ENCODE data around the gene PLEKHA5. TPM values are rescaled to one million over a fixed set of nuclear protein-coding genes. Genes with fewer than 3 reads are reported as not detected.
A peak's percentile ranks its signal among the peaks of the same experiment; 100 is the strongest.

Gene PLEKHA5
- total RNA-seq (10 to 100 TPM; 26.6 to 88.5 TPM), polyA plus RNA-seq (10 to 100 TPM in 1 of 2 donors, 1 to 10 TPM in 1; 4.9 to 15.3 TPM)
- long read RNA-seq, donor 1, partial matches to known transcripts = 9 of 9 reads
- long read RNA-seq, donor 1, other reads (novel, unspliced or antisense) = 0 of 9 reads
- long read RNA-seq, donor 2 = 0 reads
- long read RNA-seq, donor 3 = 0 reads
- long read RNA-seq, donor 4 = 0 reads
- long read RNA-seq, donor 5, partial matches to known transcripts = 6 of 7 reads
- long read RNA-seq, donor 5, other reads (novel, unspliced or antisense) = 0 of 7 reads

GRCh38 chr12:19129486-19130223 is at the start of gene PLEKHA5:
TSS of gene PLEKHA5 (plus strand) at chr12:19129733. CDS start at chr12:19129800, 67 bp downstream.
- 0 to 1% methylated on average over 64 to 103 of the region's 103 CpGs for WGBS, 2 donors
- Histone ChIP-seq H3K9me3 (ENCODE audit: control insufficient read depth in 4 of 4, insufficient read depth in 3 of 4, low read length in 3 of 4) (peaks cover 0 to 9% (median 1%) of the 10 kb centered on the region in 4 donors), H3K9ac (ENCODE audit: insufficient read depth in 1 of 2, low read length in 2 of 2) (peak within 1 kb of the TSS; percentile 50 to 96), H3K4me3 (peak within 1 kb of the TSS; percentile 92), H3K27me3 (ENCODE audit: control insufficient read depth in 3 of 3, insufficient read depth in 3 of 3, low read length in 2 of 3) (no peaks in the 10 kb centered on the region), H3K27ac (ENCODE audit: low read depth in 1 of 2, low read length in 1 of 2) (peak within 1 kb of the TSS; percentile 83 to 89), H3K4me1 (ENCODE audit: control insufficient read depth in 5 of 5, insufficient read depth in 5 of 5, low read length in 5 of 5) (peaks cover 0 to 10% (median 0%) of the 10 kb centered on the region in 5 donors), H3K36me3 (ENCODE audit: control insufficient read depth in 4 of 4, insufficient read depth in 4 of 4, low read length in 4 of 4) (no peaks in the 10 kb centered on the region)
- DNase-seq (peak in 2 of 3 donors; percentile 87 to 91), ATAC-seq (ENCODE audit: insufficient read depth, low FRiP score) (peak; percentile 86)
- no peak for TF ChIP-seq CTCF (IDR thresholded peaks at IDR 0.05; ENCODE audit: control extremely low read depth, extremely low read depth)

- DNase-seq (no peak), ATAC-seq (ENCODE audit: insufficient read depth, low FRiP score) (no peak)
- Histone ChIP-seq H3K4me1 (ENCODE audit: control insufficient read depth in 5 of 5, insufficient read depth in 5 of 5, low read length in 5 of 5) (no peaks in the 10 kb centered on the region), H3K27ac (ENCODE audit: low read depth in 1 of 2, low read length in 1 of 2) (no peak overlapping the region), H3K36me3 (ENCODE audit: control insufficient read depth in 4 of 4, insufficient read depth in 4 of 4, low read length in 4 of 4) (no peaks in the 10 kb centered on the region), H3K9ac (ENCODE audit: insufficient read depth in 1 of 2, low read length in 2 of 2) (no peak overlapping the region), H3K27me3 (ENCODE audit: control insufficient read depth in 3 of 3, insufficient read depth in 3 of 3, low read length in 2 of 3) (no peaks in the 10 kb centered on the region), H3K9me3 (ENCODE audit: control insufficient read depth in 4 of 4, insufficient read depth in 3 of 4, low read length in 3 of 4) (no peaks in the 10 kb centered on the region), H3K4me3 (no peak overlapping the region)
- TF ChIP-seq CTCF (IDR thresholded peaks at IDR 0.05; ENCODE audit: control extremely low read depth, extremely low read depth) = no peak
- WGBS, 2 donors = 81 to 90% methylated on average over 2 of the region's 2 CpGs
Measured at GRCh38 chr12:19080918-19081317, 48.6 kb upstream of the PLEKHA5 start.

- no peak overlapping the region for H3K9ac ChIP-seq (ENCODE audit: insufficient read depth in 1 of 2, low read length in 2 of 2)
- no peak for DNase-seq
- 89 to 92% methylated on average over 7 of the region's 7 CpGs for WGBS, 2 donors
- no peak overlapping the region for H3K4me3 ChIP-seq
- H3K27me3 ChIP-seq (ENCODE audit: control insufficient read depth in 3 of 3, insufficient read depth in 3 of 3, low read length in 2 of 3) = no peaks in the 10 kb centered on the region
- no peaks in the 10 kb centered on the region for H3K4me1 ChIP-seq (ENCODE audit: control insufficient read depth in 5 of 5, insufficient read depth in 5 of 5, low read length in 5 of 5)
- TF ChIP-seq CTCF (IDR thresholded peaks at IDR 0.05; ENCODE audit: control extremely low read depth, extremely low read depth) = no peak
- H3K36me3 ChIP-seq (ENCODE audit: control insufficient read depth in 4 of 4, insufficient read depth in 4 of 4, low read length in 4 of 4) = no peaks in the 10 kb centered on the region
- no peaks in the 10 kb centered on the region for H3K9me3 ChIP-seq (ENCODE audit: control insufficient read depth in 4 of 4, insufficient read depth in 3 of 4, low read length in 3 of 4)
- no peak overlapping the region for H3K27ac ChIP-seq (ENCODE audit: low read depth in 1 of 2, low read length in 1 of 2)
- ATAC-seq (ENCODE audit: insufficient read depth, low FRiP score) = no peak
Measured at GRCh38 chr12:19082365-19082911, 47.1 kb upstream of the PLEKHA5 start.

Data from lung (tissue), 16 donors.